Measurements from ENCODE around the gene SNX8.

- TF ChIP-seq CTCF (IDR thresholded peaks at IDR 0.05), result no peak
- TF ChIP-seq POLR2A (IDR thresholded peaks at IDR 0.05), result no peak
- TF ChIP-seq POLR2AphosphoS5 (IDR thresholded peaks at IDR 0.05), result no peak
These were observed 44.8 kb upstream of the SNX8 start for GRCh38 chr7:2358968-2359527.

Data from prostate gland (tissue), 2 donors.